Measurements from ENCODE around the gene UNC79.

UNC79 gene

GRCh38 chr14:93743270-93744060, 312.7 kb downstream of the UNC79 start:
- no peak overlapping the region for H3K4me3 ChIP-seq (ENCODE audit: low read depth, low read length)
- ChIA-PET POLR2A (no interaction called here), CTCF (no interaction called here)
- H3K27ac ChIP-seq (ENCODE audit: extremely low read depth, low read depth, low read length), result no peak overlapping the region
- H3K36me3 ChIP-seq (ENCODE audit: control insufficient read depth in 2 of 2, insufficient read depth in 1 of 2, low read length in 2 of 2), result no peaks in the 10 kb centered on the region
- H3K9me3 ChIP-seq (ENCODE audit: control insufficient read depth, insufficient read depth, low read depth, low read length), result no peaks in the 10 kb centered on the region
- H3K4me1 ChIP-seq (ENCODE audit: control insufficient read depth, insufficient read depth, low read length), result no peaks in the 10 kb centered on the region
- TF ChIP-seq ZNF16 (tag by site-specific recombination; IDR thresholded peaks at IDR 0.05; ENCODE audit: low read depth) (no peak), ZNF362 (tag by site-specific recombination; IDR thresholded peaks at IDR 0.05) (no peak), ZNF677 (tag by site-specific recombination; IDR thresholded peaks at IDR 0.05) (no peak), ZNF600 (tag by site-specific recombination; IDR thresholded peaks at IDR 0.05) (no peak), ZNF626 (tag by site-specific recombination; IDR thresholded peaks at IDR 0.05) (no peak), ZNF138 (tag by site-specific recombination; IDR thresholded peaks at IDR 0.05; ENCODE audit: borderline replicate concordance) (no peak), WT1 (tag by site-specific recombination; IDR thresholded peaks at IDR 0.05) (no peak), ZNF596 (tag by site-specific recombination; IDR thresholded peaks at IDR 0.05) (no peak), ZNF558 (tag by site-specific recombination; IDR thresholded peaks at IDR 0.05) (no peak), ZFP3 (tag by site-specific recombination; IDR thresholded peaks at IDR 0.05; ENCODE audit: low read depth) (no peak), ZBTB48 (tag by site-specific recombination; IDR thresholded peaks at IDR 0.05) (no peak), ZNF140 (tag by site-specific recombination; IDR thresholded peaks at IDR 0.05) (no peak), BCL6B (tag by site-specific recombination; IDR thresholded peaks at IDR 0.05) (no peak)

- TF ChIP-seq ZNF202 (tag by site-specific recombination; IDR thresholded peaks at IDR 0.05; ENCODE audit: borderline replicate concordance) (no peak), ZNF624 (tag by site-specific recombination; IDR thresholded peaks at IDR 0.05) (no peak), ZNF664 (tag by site-specific recombination; IDR thresholded peaks at IDR 0.05) (no peak), ZNF48 (tag by site-specific recombination; IDR thresholded peaks at IDR 0.05) (no peak), ZNF10 (tag by site-specific recombination; IDR thresholded peaks at IDR 0.05) (no peak), KLF9 (tag by site-specific recombination; IDR thresholded peaks at IDR 0.05; ENCODE audit: low read depth) (no peak), ZFP37 (tag by site-specific recombination; IDR thresholded peaks at IDR 0.05) (no peak), ZBTB21 (tag by site-specific recombination; IDR thresholded peaks at IDR 0.05) (no peak)
- Histone ChIP-seq H3K4me3 (ENCODE audit: low read depth, low read length) (no peak overlapping the region), H3K27ac (ENCODE audit: extremely low read depth, low read depth, low read length) (no peak overlapping the region), H3K36me3 (ENCODE audit: control insufficient read depth in 2 of 2, insufficient read depth in 1 of 2, low read length in 2 of 2) (no peaks in the 10 kb centered on the region), H3K9me3 (ENCODE audit: control insufficient read depth, insufficient read depth, low read depth, low read length) (no peaks in the 10 kb centered on the region), H3K4me1 (ENCODE audit: control insufficient read depth, insufficient read depth, low read length) (no peaks in the 10 kb centered on the region)
- ChIA-PET POLR2A (no interaction called here), CTCF (no interaction called here)
Measured at GRCh38 chr14:93744176-93744575, 313.4 kb downstream of the UNC79 start.

GRCh38 chr14:93744876-93745275, 314.1 kb downstream of the UNC79 start:
- Histone ChIP-seq H3K4me3 (ENCODE audit: low read depth, low read length) (no peak overlapping the region), H3K9me3 (ENCODE audit: control insufficient read depth, insufficient read depth, low read depth, low read length) (no peaks in the 10 kb centered on the region), H3K4me1 (ENCODE audit: control insufficient read depth, insufficient read depth, low read length) (no peaks in the 10 kb centered on the region), H3K27ac (ENCODE audit: extremely low read depth, low read depth, low read length) (no peak overlapping the region), H3K36me3 (ENCODE audit: control insufficient read depth in 2 of 2, insufficient read depth in 1 of 2, low read length in 2 of 2) (no peaks in the 10 kb centered on the region)
- ChIA-PET POLR2A (no interaction called here), CTCF (interaction anchor here (0.5 kb wide), 1 partner anchor 212 kb away, joined by 3 read pairs; no protein-coding TSS in a partner anchor)
- TF ChIP-seq ZFP37 (tag by site-specific recombination; IDR thresholded peaks at IDR 0.05) (no peak), ZNF311 (tag by site-specific recombination; IDR thresholded peaks at IDR 0.05; ENCODE audit: borderline replicate concordance) (no peak)

Data from HEK293 (cell line).